Sigmoid colon (tissue), 7 donors: ENCODE results near the gene IL12RB2. TPM values are rescaled to one million over a fixed set of nuclear protein-coding genes. Genes with fewer than 3 reads are reported as not detected.

ENCODE experiments used
- DNase-seq: peaks from one replicate; pipeline ENCODE4 v3.0.0-alpha.2; 2019
- H3K27ac ChIP-seq, 4 donors: fragments of 200-600 bp; sonication (generic); one replicate each; pipeline ENCODE4 v1.5.1; 2016 to 2019; ENCODE audit warnings: mild to moderate bottlenecking in 1 of 4
- H3K27me3 ChIP-seq, 3 donors: fragments of 200-600 bp; sonication (generic); one replicate each; pipeline ENCODE4 v1.5.1; 2019; ENCODE audit warnings: mild to moderate bottlenecking in 1 of 3
- H3K36me3 ChIP-seq, 4 donors: fragments of 200-600 bp; sonication (generic); one replicate each; pipeline ENCODE4 v1.5.1; 2016 to 2019
- H3K4me1 ChIP-seq, 4 donors: fragments of 200-600 bp; sonication (generic); one replicate each; pipeline ENCODE4 v1.5.1; 2017 to 2019
- H3K4me3 ChIP-seq, 4 donors: fragments of 200-600 bp; sonication (generic); one replicate each; pipeline ENCODE4 v1.5.1; 2017 to 2019; ENCODE audit warnings: mild to moderate bottlenecking in 2 of 4, moderate library complexity in 1 of 4
- H3K9me3 ChIP-seq, 4 donors: fragments of 200-600 bp in 3 of 4; sonication (generic) in 3 of 4; one replicate each; pipeline versions ENCODE4 v1.5.1 to v1.6.1; 2013 to 2019
- EP300 ChIP-seq, 4 donors: sonication (generic); formaldehyde crosslinking; IDR thresholded peaks; one replicate each; pipeline ENCODE4 v1.6.1; 2017; ENCODE audit warnings: antibody characterized with exemption in 4 of 4
- POLR2A ChIP-seq, 2 donors: fragments of 450-650 bp; IDR thresholded peaks; one replicate each; pipeline ENCODE4 v1.6.1; 2016; ENCODE audit warnings: antibody characterized with exemption in 2 of 2, mild to moderate bottlenecking in 2 of 2, moderate library complexity in 2 of 2
- POLR2AphosphoS5 ChIP-seq, 4 donors: sonication (generic); formaldehyde crosslinking; IDR thresholded peaks; one replicate each; pipeline ENCODE4 v1.6.1; 2017; ENCODE audit warnings: antibody characterized with exemption in 4 of 4
- WGBS, 2 donors: extraction: QIAGEN DNeasy Blood & Tissue Kit; methylation state at CpG; one replicate each; pipeline ENCODE4 v1.1.7; 2013; 5-methylcytosine and 5-hydroxymethylcytosine counted together
- intact Hi-C: fragments of 100-400 bp; cut with DNase I; formaldehyde crosslinking; loops from one replicate; pipeline ENCODE4 v1.15.1; 2023
- polyA plus RNA-seq, 3 donors: library from polyadenylated mRNA; stranded (reverse); fragments of 200-250 nt; gene quantifications; one replicate each; pipeline ENCODE4 v1.2.3, GENCODE V29; 2013
- total RNA-seq, 4 donors: library from RNA; depleted of rRNA; stranded (reverse); fragments of >200 nt; gene quantifications; one replicate each; pipeline ENCODE4 v1.1.0, GENCODE V29; 2016
- TF ChIP-seq, protein P1 (sequence below), 4 experiments: fragments of 450-650 bp in 3 of 4; fragments of 200-600 bp in 1 of 4; IDR thresholded peaks; one replicate each; pipeline ENCODE4 v1.5.1; 2016 to 2019; ENCODE audit warnings: antibody characterized with exemption in 4 of 4, mild to moderate bottlenecking in 3 of 4, moderate library complexity in 2 of 4
- donor health status: healthy with polysubstance abuse.
- donor health status: Bipolar disorder and iron deficiency.
- donor health status: healthy.

The IL12RB2 gene
- total and polyA plus RNA-seq, 7 donors, result 0.99 to 2.1 (median 1.3) TPM; not detected in 3

DNA sequence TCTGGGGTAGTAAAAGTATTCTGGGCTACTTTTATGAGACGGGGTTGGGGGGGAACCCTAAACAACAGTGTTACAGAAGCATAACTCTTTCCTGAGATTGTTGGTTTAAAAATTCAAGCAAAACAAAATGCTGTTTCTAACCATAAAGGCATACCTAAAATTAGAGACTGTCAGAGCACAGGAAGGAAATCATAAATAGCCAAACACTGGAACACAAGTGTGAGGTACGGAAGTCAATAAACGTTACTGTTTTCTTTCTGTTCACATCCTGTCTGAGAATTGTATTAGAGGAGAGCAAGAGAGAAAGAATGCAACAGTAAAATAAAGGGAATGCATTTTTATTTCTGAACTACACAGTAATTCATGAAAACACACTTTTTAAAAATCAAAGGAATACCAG is 42.8 kb upstream of the IL12RB2 start:
- no peaks in the 10 kb centered on the region for H3K27me3 ChIP-seq
- no peaks in the 10 kb centered on the region for H3K4me1 ChIP-seq
- H3K36me3 ChIP-seq, result no peaks in the 10 kb centered on the region
- no peak for TF ChIP-seq POLR2AphosphoS5 (IDR thresholded peaks at IDR 0.05)
- TF ChIP-seq POLR2A (IDR thresholded peaks at IDR 0.05), result no peak
- TF ChIP-seq, protein P1, sequence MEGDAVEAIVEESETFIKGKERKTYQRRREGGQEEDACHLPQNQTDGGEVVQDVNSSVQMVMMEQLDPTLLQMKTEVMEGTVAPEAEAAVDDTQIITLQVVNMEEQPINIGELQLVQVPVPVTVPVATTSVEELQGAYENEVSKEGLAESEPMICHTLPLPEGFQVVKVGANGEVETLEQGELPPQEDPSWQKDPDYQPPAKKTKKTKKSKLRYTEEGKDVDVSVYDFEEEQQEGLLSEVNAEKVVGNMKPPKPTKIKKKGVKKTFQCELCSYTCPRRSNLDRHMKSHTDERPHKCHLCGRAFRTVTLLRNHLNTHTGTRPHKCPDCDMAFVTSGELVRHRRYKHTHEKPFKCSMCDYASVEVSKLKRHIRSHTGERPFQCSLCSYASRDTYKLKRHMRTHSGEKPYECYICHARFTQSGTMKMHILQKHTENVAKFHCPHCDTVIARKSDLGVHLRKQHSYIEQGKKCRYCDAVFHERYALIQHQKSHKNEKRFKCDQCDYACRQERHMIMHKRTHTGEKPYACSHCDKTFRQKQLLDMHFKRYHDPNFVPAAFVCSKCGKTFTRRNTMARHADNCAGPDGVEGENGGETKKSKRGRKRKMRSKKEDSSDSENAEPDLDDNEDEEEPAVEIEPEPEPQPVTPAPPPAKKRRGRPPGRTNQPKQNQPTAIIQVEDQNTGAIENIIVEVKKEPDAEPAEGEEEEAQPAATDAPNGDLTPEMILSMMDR (IDR thresholded peaks at IDR 0.05), result no peak
- TF ChIP-seq EP300 (IDR thresholded peaks at IDR 0.05), result no peak
- H3K4me3 ChIP-seq, result no peak overlapping the region
- no peaks in the 10 kb centered on the region for H3K9me3 ChIP-seq
- intact Hi-C loops, result no loop called here
- no peak overlapping the region for H3K27ac ChIP-seq
- DNase-seq, result no peak
- WGBS, 2 donors, result 27 to 58% methylated on average over 3 of the region's 3 CpGs

DNA sequence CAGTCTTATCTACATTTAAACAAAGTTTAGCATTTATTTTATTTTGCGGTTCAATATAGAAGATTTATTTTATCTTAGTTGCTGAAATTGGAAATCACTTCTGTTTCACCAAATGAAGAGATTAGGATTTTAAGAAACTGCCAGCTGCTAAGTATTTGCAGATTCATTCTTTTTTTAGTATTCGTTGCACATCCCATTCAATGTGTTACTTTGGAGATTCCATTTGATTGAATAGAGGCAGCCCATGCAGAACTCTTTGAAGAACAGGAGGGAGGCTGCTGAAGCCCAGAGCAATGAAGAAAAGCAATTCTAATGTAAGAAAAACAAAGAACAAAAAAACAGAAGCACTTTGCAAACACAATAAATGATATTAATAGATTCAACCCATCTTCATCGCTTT is 38.6 kb upstream of the IL12RB2 start:
- no peak for DNase-seq
- no peaks in the 10 kb centered on the region for H3K9me3 ChIP-seq

DNA sequence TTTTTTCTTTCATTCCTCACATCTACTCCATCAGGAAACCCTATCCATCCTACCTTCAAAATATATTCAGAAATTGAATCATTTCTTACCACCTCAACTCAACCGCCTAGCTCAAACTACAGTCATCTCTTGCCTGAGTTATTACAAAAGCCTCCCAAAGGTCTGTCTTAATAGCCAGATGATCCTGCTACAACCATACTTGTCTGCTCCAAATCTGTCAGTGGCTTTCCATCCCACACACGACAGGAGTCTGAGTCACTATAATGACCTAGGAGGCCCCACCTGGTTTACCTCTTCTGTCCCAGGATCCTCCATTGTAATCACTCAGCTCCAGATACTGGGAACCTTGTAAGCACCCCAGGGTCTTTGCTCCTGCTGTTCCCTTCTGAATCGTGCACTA is 37.1 kb upstream of the IL12RB2 start:
- WGBS, 2 donors, result 89 to 93% methylated on average over 3 of the region's 3 CpGs

More for the DNA sequence above, 38.6 kb upstream of the IL12RB2 start:
- Histone ChIP-seq H3K27ac (no peak overlapping the region), H3K4me1 (no peaks in the 10 kb centered on the region), H3K36me3 (no peaks in the 10 kb centered on the region), H3K27me3 (no peaks in the 10 kb centered on the region), H3K4me3 (no peak overlapping the region)
- 95% methylated on average over 3 of the region's 3 CpGs for WGBS, 2 donors
- TF ChIP-seq, protein P1 (IDR thresholded peaks at IDR 0.05), result no peak
- TF ChIP-seq POLR2AphosphoS5 (IDR thresholded peaks at IDR 0.05), result no peak
- TF ChIP-seq EP300 (IDR thresholded peaks at IDR 0.05), result no peak
- TF ChIP-seq POLR2A (IDR thresholded peaks at IDR 0.05), result no peak
- intact Hi-C loops, result no loop called here

DNA sequence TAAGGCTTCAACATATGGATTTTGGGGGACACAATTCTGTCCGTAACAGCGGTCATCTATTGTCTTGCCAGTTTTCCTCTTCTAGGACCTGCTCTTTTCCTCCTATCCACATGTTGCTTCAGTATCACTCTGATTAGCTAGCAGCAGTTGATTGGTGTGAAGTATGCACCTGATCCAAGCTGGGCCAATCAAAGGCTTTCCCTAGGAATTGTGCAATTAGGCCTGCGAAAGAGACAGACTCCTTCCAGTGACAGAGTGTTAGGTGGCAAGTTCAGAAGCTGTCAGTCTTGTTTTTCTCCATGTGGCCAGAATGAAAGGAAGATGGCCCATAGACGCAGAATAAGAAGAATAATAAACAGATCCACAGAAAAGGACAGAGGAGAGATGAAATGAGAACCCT is 34.1 kb upstream of the IL12RB2 start:
- no peaks in the 10 kb centered on the region for H3K36me3 ChIP-seq
- H3K27me3 ChIP-seq, result no peaks in the 10 kb centered on the region
- WGBS, 2 donors, result 93% methylated on average over 4 of the region's 4 CpGs
- no peak overlapping the region for H3K4me3 ChIP-seq
- no peak overlapping the region for H3K27ac ChIP-seq
- intact Hi-C loops, result no loop called here
- H3K4me1 ChIP-seq, result no peaks in the 10 kb centered on the region
- no peak for DNase-seq
- H3K9me3 ChIP-seq, result peaks cover 0 to 3% (median 0%) of the 10 kb centered on the region in 4 donors
- TF ChIP-seq EP300 (IDR thresholded peaks at IDR 0.05) (no peak), POLR2AphosphoS5 (IDR thresholded peaks at IDR 0.05) (no peak), POLR2A (IDR thresholded peaks at IDR 0.05) (no peak)
- TF ChIP-seq, protein P1 (IDR thresholded peaks at IDR 0.05), result no peak

More for the DNA sequence above, 37.1 kb upstream of the IL12RB2 start:
- TF ChIP-seq POLR2A (IDR thresholded peaks at IDR 0.05), result no peak
- TF ChIP-seq, protein P1 (IDR thresholded peaks at IDR 0.05), result no peak
- no peak for TF ChIP-seq POLR2AphosphoS5 (IDR thresholded peaks at IDR 0.05)
- no peak for TF ChIP-seq EP300 (IDR thresholded peaks at IDR 0.05)
- Histone ChIP-seq H3K27me3 (no peaks in the 10 kb centered on the region), H3K4me3 (no peak overlapping the region), H3K4me1 (no peaks in the 10 kb centered on the region), H3K36me3 (no peaks in the 10 kb centered on the region), H3K27ac (no peak overlapping the region), H3K9me3 (no peaks in the 10 kb centered on the region)
- DNase-seq, result no peak
- intact Hi-C loops, result no loop called here
